ENCODE results near the gene TNIP2. TPM values are rescaled to one million over a fixed set of nuclear protein-coding genes. Genes with fewer than 3 reads are reported as not detected.

Gene TNIP2
- total and polyA plus RNA-seq, 2 of the 8 experiments (the other 6 are each of a cell fraction or from before 2014, with no cell fraction given) = 23.7 to 37.7 TPM

DNA sequence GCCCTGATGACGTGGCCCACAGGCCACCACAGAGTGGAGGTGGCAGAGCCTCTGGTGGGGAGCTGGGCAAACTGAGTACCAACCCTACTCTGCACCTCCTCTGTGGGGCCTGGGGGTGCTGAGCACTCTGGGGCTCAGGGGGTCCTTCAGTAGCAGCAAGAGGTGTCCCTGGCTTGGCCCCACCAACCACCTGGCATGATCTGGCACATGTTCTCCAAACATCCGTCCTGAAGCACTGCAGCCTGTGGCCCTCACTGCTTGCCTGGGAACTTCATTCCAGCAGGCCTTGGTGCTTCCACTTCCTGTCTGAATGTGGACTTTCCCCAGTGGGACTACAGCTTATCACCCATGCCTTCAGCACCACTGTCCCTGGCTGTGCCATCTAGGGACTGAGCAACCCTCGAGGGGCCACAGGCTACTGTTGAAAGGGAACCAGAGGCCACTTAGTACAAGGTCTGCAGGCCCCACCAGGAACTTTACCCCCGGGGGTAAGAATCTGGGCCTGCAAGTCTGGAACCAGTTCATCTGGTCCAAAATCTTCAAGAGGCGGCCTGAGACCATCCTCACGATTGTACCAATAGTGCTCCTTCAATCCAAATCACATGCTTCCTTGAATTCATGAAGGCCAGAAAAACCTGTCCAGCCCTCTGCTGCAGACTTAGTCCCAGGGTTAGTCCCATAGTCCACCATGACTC is 13.2 kb downstream of the TNIP2 start:
- Histone ChIP-seq H2BK120ac (replicated peaks; ENCODE audit: low read depth, low read length) (no peak overlapping the region), H3K9me3 (ENCODE audit: insufficient read depth in 2 of 2, low read depth in 1 of 2, low read length in 1 of 2) (no peaks in the 10 kb centered on the region), H3K4me3 (ENCODE audit: extremely low read depth in 1 of 4, insufficient read depth in 2 of 4, low read depth in 3 of 4, low read length in 4 of 4) (no peak overlapping the region), H3K36me3 (ENCODE audit: control insufficient read depth in 2 of 4, insufficient read depth in 4 of 4, low read length in 3 of 4) (peaks cover 8 to 34% (median 24%) of the 10 kb centered on the region in 4 experiments; a peak in 6 of 8 replicates), H3K18ac (ENCODE audit: extremely low read depth, low read length) (no peak overlapping the region), H3K14ac (ENCODE audit: insufficient read length) (no peak overlapping the region), H4K91ac (replicated peaks; ENCODE audit: insufficient read length, low read length) (no peak overlapping the region), H3K27ac (ENCODE audit: low read depth, low read length) (no peak overlapping the region), H3K23ac (ENCODE audit: insufficient read length) (no peak overlapping the region), H2BK12ac (ENCODE audit: low read depth, low read length) (no peak overlapping the region), H2AK5ac (ENCODE audit: low read depth, low read length) (no peak overlapping the region), H3K9ac (replicated peaks in 1 of 4; ENCODE audit: extremely low read depth in 1 of 4, low read depth in 3 of 4, low read length in 3 of 4) (no peak overlapping the region), H3K4me1 (replicated peaks in 1 of 4; ENCODE audit: control insufficient read depth in 3 of 4, insufficient read depth in 4 of 4, low read length in 3 of 4) (no peaks in the 10 kb centered on the region), H2AFZ (ENCODE audit: low read length) (no peak overlapping the region), H2BK20ac (ENCODE audit: low read length) (no peak overlapping the region), H3K27me3 (replicated peaks in 1 of 4; ENCODE audit: control insufficient read depth in 3 of 4, extremely low read depth in 1 of 4, insufficient read depth in 3 of 4, low read length in 3 of 4) (no peaks in the 10 kb centered on the region; a peak in 1 of 7 replicates), H2BK5ac (ENCODE audit: low read depth, low read length) (no peak overlapping the region), H3K56ac (replicated peaks; ENCODE audit: insufficient read length, low read depth, low read length) (no peak overlapping the region), H4K20me1 (replicated peaks in 1 of 2; ENCODE audit: control insufficient read depth in 1 of 2, insufficient read depth in 2 of 2, low read length in 2 of 2) (peaks cover 0 to 5% of the 10 kb centered on the region in 2 experiments), H3K79me2 (ENCODE audit: control insufficient read depth in 1 of 2, insufficient read depth in 2 of 2, low read length in 2 of 2) (no peaks in the 10 kb centered on the region), H4K5ac (ENCODE audit: insufficient read length, low read depth, low read length) (no peak overlapping the region), H3K4ac (replicated peaks; ENCODE audit: insufficient read length, low read depth, low read length) (no peak overlapping the region), H2BK15ac (ENCODE audit: low read length) (no peak overlapping the region), H4K8ac (ENCODE audit: extremely low read depth, insufficient read depth, low read length) (no peak overlapping the region), H3K4me2 (ENCODE audit: insufficient read depth in 1 of 2, low read depth in 2 of 2, low read length in 2 of 2) (no peak overlapping the region), H3K23me2 (ENCODE audit: low read depth, low read length) (no peaks in the 10 kb centered on the region), H3K79me1 (ENCODE audit: low read depth, low read length) (peaks cover 2% of the 10 kb centered on the region; the same call in 1 of the 2 replicates)
- no peak for DNase-seq (ENCODE audit: low read depth in 1 of 2, low spot score in 2 of 2)
- POLR2A ChIA-PET (ENCODE audit: partially characterized antibody) = no interaction called here
- CTCF ChIA-PET (ENCODE audit: partially characterized antibody) = interaction anchor here (1.3 kb wide), 1 partner anchor 10 kb away, joined by 3 read pairs; no protein-coding TSS in a partner anchor
- WGBS, 2 experiments (ENCODE audit: extremely low coverage in 1 of 2, insufficient coverage in 1 of 2, insufficient read length in 1 of 2, insufficient replicate concordance in 2 of 2, low coverage in 1 of 2, low lambda C conversion rate in 2 of 2, missing lambda C conversion rate in 1 of 2) = 89% methylated on average over 6 of the region's 6 CpGs; no CpG with 5 or more reads in 1 of the 2 experiments
- no peak for FAIRE-seq
- TF ChIP-seq KDM5A (IDR thresholded peaks at IDR 0.05; ENCODE audit: low read length) (no peak), EP300 (IDR thresholded peaks at IDR 0.05; ENCODE audit: borderline replicate concordance in 1 of 2, low read depth in 2 of 2, low read length in 2 of 2) (no peak), JUN (IDR thresholded peaks at IDR 0.05; ENCODE audit: low read depth, low read length) (no peak), CTBP2 (IDR thresholded peaks at IDR 0.05; ENCODE audit: borderline replicate concordance, insufficient read depth, insufficient read length, low read length) (no peak), RAD21 (IDR thresholded peaks at IDR 0.05 in 1 of 2, conservative IDR thresholded peaks at IDR 0.05 in 1 of 2; ENCODE audit: low read depth in 2 of 2, low read length in 2 of 2) (no peak), SUZ12 (IDR thresholded peaks at IDR 0.05; ENCODE audit: low read length) (no peak), HDAC6 (IDR thresholded peaks at IDR 0.05; ENCODE audit: low read depth, low read length) (no peak), MAFK (IDR thresholded peaks at IDR 0.05; ENCODE audit: low read depth, low read length) (no peak), FOSL1 (IDR thresholded peaks at IDR 0.05; ENCODE audit: insufficient read depth, low read depth, low read length) (no peak), SRF (IDR thresholded peaks at IDR 0.05; ENCODE audit: low read depth, low read length) (no peak), TEAD4 (IDR thresholded peaks at IDR 0.05; ENCODE audit: low read depth, low read length) (no peak)
- TF ChIP-seq, protein P1, sequence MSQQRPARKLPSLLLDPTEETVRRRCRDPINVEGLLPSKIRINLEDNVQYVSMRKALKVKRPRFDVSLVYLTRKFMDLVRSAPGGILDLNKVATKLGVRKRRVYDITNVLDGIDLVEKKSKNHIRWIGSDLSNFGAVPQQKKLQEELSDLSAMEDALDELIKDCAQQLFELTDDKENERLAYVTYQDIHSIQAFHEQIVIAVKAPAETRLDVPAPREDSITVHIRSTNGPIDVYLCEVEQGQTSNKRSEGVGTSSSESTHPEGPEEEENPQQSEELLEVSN (IDR thresholded peaks at IDR 0.05) = no peak
